ENCODE data around the gene SNED1. TPM values are rescaled to one million over a fixed set of nuclear protein-coding genes. Genes with fewer than 3 reads are reported as not detected.

Gene SNED1
- polyA plus RNA-seq, 1 donor from 2014 or later, result 0.32 TPM

- Histone ChIP-seq H3K4me3 (ENCODE audit: low read length) (no peak overlapping the region), H3K4me2 (ENCODE audit: low read length) (no peak overlapping the region), H3F3A (ENCODE audit: insufficient read depth, low read length, poor library complexity, severe bottlenecking) (no peaks in the 10 kb centered on the region), H2AFZ (ENCODE audit: low read depth, low read length) (no peak overlapping the region), H3K9ac (ENCODE audit: low read length) (no peak overlapping the region), H3K27ac (ENCODE audit: low read length) (no peak overlapping the region), H3K9me2 (ENCODE audit: insufficient read depth, low read length) (no peaks in the 10 kb centered on the region), H4K20me1 (ENCODE audit: insufficient read depth) (no peaks in the 10 kb centered on the region), H3K36me3 (ENCODE audit: insufficient read depth, low read length) (no peaks in the 10 kb centered on the region), H3K27me3 (ENCODE audit: insufficient read depth, low read depth, low read length) (no peaks in the 10 kb centered on the region), H3K79me2 (replicated peaks; ENCODE audit: insufficient read depth, low read length) (no peaks in the 10 kb centered on the region), H3K9me3 (ENCODE audit: low read length) (no peaks in the 10 kb centered on the region)
- no peak for TF ChIP-seq CTCF (IDR thresholded peaks at IDR 0.05; ENCODE audit: poor library complexity, severe bottlenecking)
Observed at GRCh38 chr2:241070811-241071676, 72.6 kb downstream of the SNED1 start.

GRCh38 chr2:241071677-241072111 is 73.3 kb downstream of the SNED1 start:
- Histone ChIP-seq H3K79me2 (replicated peaks; ENCODE audit: insufficient read depth, low read length) (no peaks in the 10 kb centered on the region), H3K9ac (ENCODE audit: low read length) (no peak overlapping the region), H3K4me3 (ENCODE audit: low read length) (no peak overlapping the region), H2AFZ (ENCODE audit: low read depth, low read length) (no peak overlapping the region), H3F3A (ENCODE audit: insufficient read depth, low read length, poor library complexity, severe bottlenecking) (no peaks in the 10 kb centered on the region), H3K9me2 (ENCODE audit: insufficient read depth, low read length) (no peaks in the 10 kb centered on the region), H3K9me3 (ENCODE audit: low read length) (no peaks in the 10 kb centered on the region), H4K20me1 (ENCODE audit: insufficient read depth) (no peaks in the 10 kb centered on the region), H3K27me3 (ENCODE audit: insufficient read depth, low read depth, low read length) (no peaks in the 10 kb centered on the region), H3K36me3 (ENCODE audit: insufficient read depth, low read length) (no peaks in the 10 kb centered on the region), H3K4me2 (ENCODE audit: low read length) (no peak overlapping the region), H3K27ac (ENCODE audit: low read length) (no peak overlapping the region)
- TF ChIP-seq REST (IDR thresholded peaks at IDR 0.05; ENCODE audit: borderline replicate concordance) (no peak), POLR2AphosphoS5 (IDR thresholded peaks at IDR 0.05) (no peak), EP300 (conservative IDR thresholded peaks at IDR 0.05; ENCODE audit: poor library complexity, severe bottlenecking) (no peak), TAF1 (IDR thresholded peaks at IDR 0.05; ENCODE audit: low read depth) (no peak), SMC3 (conservative IDR thresholded peaks at IDR 0.05; ENCODE audit: poor library complexity) (no peak), MXI1 (conservative IDR thresholded peaks at IDR 0.05; ENCODE audit: poor library complexity, severe bottlenecking) (no peak), RAD21 (conservative IDR thresholded peaks at IDR 0.05) (no peak), CTCF (IDR thresholded peaks at IDR 0.05; ENCODE audit: poor library complexity, severe bottlenecking) (no peak), EZH2 (IDR thresholded peaks at IDR 0.05; ENCODE audit: borderline replicate concordance, insufficient read depth, low read length, poor library complexity, severe bottlenecking) (no peak)

Measured in neural cell (in vitro differentiated cells).